ENCODE measurements around the gene FAM222B. TPM values are rescaled to one million over a fixed set of nuclear protein-coding genes. Genes with fewer than 3 reads are reported as not detected.

The FAM222B gene
- polyA plus RNA-seq, 1 donor from 2014 or later = 6.4 TPM

DNA sequence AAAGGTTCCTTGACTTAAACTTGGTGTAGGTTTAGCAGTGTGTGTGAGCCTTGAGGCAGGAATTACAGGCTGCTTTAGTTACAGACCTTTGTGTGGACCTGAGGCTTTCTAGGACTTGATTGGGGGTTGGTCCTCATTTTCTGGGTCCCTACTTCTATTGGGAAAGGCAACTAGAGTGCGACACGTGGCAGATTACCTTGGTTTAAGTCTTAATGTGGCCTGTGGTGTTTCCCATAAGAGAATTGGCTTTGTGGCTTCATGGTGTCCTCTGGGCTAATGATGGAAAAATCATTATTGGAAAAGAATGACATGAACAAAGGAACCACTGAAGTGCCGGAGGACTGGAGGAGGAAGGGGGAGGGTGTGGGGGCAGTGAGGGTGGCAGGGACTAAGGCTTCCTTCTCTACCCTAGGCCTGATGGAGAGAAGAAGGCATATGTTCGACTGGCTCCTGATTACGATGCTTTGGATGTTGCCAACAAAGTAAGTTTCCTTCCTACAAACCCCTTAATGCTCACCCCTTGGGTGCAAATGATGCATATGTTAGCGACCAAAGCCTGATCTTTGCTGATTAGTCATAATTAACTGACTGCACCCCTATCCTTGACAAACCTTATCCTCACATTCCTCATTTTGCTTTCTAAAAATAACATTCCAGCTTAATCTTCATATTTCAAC is 119.3 kb downstream of the FAM222B start:
- Histone ChIP-seq H3K4me2 (ENCODE audit: low read length) (no peak overlapping the region), H3K27ac (ENCODE audit: low read length) (no peak overlapping the region), H3K9ac (ENCODE audit: low read length) (no peak overlapping the region)

GRCh38 chr17:28722417-28723158 is 120.0 kb downstream of the FAM222B start:
- Histone ChIP-seq H3K79me2 (replicated peaks; ENCODE audit: insufficient read depth, low read length) (peaks cover 17% of the 10 kb centered on the region), H3K9ac (ENCODE audit: low read length) (no peak overlapping the region), H2AFZ (ENCODE audit: low read depth, low read length) (no peak overlapping the region), H4K20me1 (ENCODE audit: insufficient read depth) (no peaks in the 10 kb centered on the region), H3K4me2 (ENCODE audit: low read length) (no peak overlapping the region), H3K27ac (ENCODE audit: low read length) (no peak overlapping the region), H3F3A (ENCODE audit: insufficient read depth, low read length, poor library complexity, severe bottlenecking) (no peaks in the 10 kb centered on the region), H3K36me3 (ENCODE audit: insufficient read depth, low read length) (no peaks in the 10 kb centered on the region), H3K27me3 (ENCODE audit: insufficient read depth, low read depth, low read length) (peaks cover 15% of the 10 kb centered on the region), H3K9me2 (ENCODE audit: insufficient read depth, low read length) (no peaks in the 10 kb centered on the region), H3K9me3 (ENCODE audit: low read length) (no peaks in the 10 kb centered on the region), H3K4me3 (ENCODE audit: low read length) (no peak overlapping the region)
- no peak for TF ChIP-seq EZH2 (IDR thresholded peaks at IDR 0.05; ENCODE audit: borderline replicate concordance, insufficient read depth, low read length, poor library complexity, severe bottlenecking)
- no peak for TF ChIP-seq SMC3 (conservative IDR thresholded peaks at IDR 0.05; ENCODE audit: poor library complexity)
- TF ChIP-seq, protein P1, sequence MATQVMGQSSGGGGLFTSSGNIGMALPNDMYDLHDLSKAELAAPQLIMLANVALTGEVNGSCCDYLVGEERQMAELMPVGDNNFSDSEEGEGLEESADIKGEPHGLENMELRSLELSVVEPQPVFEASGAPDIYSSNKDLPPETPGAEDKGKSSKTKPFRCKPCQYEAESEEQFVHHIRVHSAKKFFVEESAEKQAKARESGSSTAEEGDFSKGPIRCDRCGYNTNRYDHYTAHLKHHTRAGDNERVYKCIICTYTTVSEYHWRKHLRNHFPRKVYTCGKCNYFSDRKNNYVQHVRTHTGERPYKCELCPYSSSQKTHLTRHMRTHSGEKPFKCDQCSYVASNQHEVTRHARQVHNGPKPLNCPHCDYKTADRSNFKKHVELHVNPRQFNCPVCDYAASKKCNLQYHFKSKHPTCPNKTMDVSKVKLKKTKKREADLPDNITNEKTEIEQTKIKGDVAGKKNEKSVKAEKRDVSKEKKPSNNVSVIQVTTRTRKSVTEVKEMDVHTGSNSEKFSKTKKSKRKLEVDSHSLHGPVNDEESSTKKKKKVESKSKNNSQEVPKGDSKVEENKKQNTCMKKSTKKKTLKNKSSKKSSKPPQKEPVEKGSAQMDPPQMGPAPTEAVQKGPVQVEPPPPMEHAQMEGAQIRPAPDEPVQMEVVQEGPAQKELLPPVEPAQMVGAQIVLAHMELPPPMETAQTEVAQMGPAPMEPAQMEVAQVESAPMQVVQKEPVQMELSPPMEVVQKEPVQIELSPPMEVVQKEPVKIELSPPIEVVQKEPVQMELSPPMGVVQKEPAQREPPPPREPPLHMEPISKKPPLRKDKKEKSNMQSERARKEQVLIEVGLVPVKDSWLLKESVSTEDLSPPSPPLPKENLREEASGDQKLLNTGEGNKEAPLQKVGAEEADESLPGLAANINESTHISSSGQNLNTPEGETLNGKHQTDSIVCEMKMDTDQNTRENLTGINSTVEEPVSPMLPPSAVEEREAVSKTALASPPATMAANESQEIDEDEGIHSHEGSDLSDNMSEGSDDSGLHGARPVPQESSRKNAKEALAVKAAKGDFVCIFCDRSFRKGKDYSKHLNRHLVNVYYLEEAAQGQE (IDR thresholded peaks at IDR 0.05; ENCODE audit: borderline replicate concordance) = no peak
- TF ChIP-seq MXI1 (conservative IDR thresholded peaks at IDR 0.05; ENCODE audit: poor library complexity, severe bottlenecking) = no peak
- TF ChIP-seq, protein P2, sequence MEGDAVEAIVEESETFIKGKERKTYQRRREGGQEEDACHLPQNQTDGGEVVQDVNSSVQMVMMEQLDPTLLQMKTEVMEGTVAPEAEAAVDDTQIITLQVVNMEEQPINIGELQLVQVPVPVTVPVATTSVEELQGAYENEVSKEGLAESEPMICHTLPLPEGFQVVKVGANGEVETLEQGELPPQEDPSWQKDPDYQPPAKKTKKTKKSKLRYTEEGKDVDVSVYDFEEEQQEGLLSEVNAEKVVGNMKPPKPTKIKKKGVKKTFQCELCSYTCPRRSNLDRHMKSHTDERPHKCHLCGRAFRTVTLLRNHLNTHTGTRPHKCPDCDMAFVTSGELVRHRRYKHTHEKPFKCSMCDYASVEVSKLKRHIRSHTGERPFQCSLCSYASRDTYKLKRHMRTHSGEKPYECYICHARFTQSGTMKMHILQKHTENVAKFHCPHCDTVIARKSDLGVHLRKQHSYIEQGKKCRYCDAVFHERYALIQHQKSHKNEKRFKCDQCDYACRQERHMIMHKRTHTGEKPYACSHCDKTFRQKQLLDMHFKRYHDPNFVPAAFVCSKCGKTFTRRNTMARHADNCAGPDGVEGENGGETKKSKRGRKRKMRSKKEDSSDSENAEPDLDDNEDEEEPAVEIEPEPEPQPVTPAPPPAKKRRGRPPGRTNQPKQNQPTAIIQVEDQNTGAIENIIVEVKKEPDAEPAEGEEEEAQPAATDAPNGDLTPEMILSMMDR (IDR thresholded peaks at IDR 0.05; ENCODE audit: poor library complexity, severe bottlenecking) = no peak
- no peak for TF ChIP-seq TAF1 (IDR thresholded peaks at IDR 0.05; ENCODE audit: low read depth)
- no peak for TF ChIP-seq POLR2AphosphoS5 (IDR thresholded peaks at IDR 0.05)
- TF ChIP-seq RAD21 (conservative IDR thresholded peaks at IDR 0.05) = no peak

More for the DNA sequence above, 119.3 kb downstream of the FAM222B start:
- TF ChIP-seq, protein P1 (IDR thresholded peaks at IDR 0.05; ENCODE audit: borderline replicate concordance) = no peak
- no peak for TF ChIP-seq EP300 (conservative IDR thresholded peaks at IDR 0.05; ENCODE audit: poor library complexity, severe bottlenecking)
- TF ChIP-seq EZH2 (IDR thresholded peaks at IDR 0.05; ENCODE audit: borderline replicate concordance, insufficient read depth, low read length, poor library complexity, severe bottlenecking) = no peak
- no peak for TF ChIP-seq SMC3 (conservative IDR thresholded peaks at IDR 0.05; ENCODE audit: poor library complexity)
- TF ChIP-seq POLR2AphosphoS5 (IDR thresholded peaks at IDR 0.05) = no peak
- no peak for TF ChIP-seq TAF1 (IDR thresholded peaks at IDR 0.05; ENCODE audit: low read depth)
- no peak for TF ChIP-seq MXI1 (conservative IDR thresholded peaks at IDR 0.05; ENCODE audit: poor library complexity, severe bottlenecking)
- TF ChIP-seq RAD21 (conservative IDR thresholded peaks at IDR 0.05) = no peak
- TF ChIP-seq, protein P2 (IDR thresholded peaks at IDR 0.05; ENCODE audit: poor library complexity, severe bottlenecking) = no peak
- no peaks in the 10 kb centered on the region for H3K9me3 ChIP-seq (ENCODE audit: low read length)
- H3K4me3 ChIP-seq (ENCODE audit: low read length) = no peak overlapping the region
- no peaks in the 10 kb centered on the region for H4K20me1 ChIP-seq (ENCODE audit: insufficient read depth)
- H3K79me2 ChIP-seq (replicated peaks; ENCODE audit: insufficient read depth, low read length) = peaks cover 17% of the 10 kb centered on the region
- H2AFZ ChIP-seq (ENCODE audit: low read depth, low read length) = no peak overlapping the region
- H3K27me3 ChIP-seq (ENCODE audit: insufficient read depth, low read depth, low read length) = peaks cover 8% of the 10 kb centered on the region
- no peaks in the 10 kb centered on the region for H3K36me3 ChIP-seq (ENCODE audit: insufficient read depth, low read length)
- H3K9me2 ChIP-seq (ENCODE audit: insufficient read depth, low read length) = no peaks in the 10 kb centered on the region
- H3F3A ChIP-seq (ENCODE audit: insufficient read depth, low read length, poor library complexity, severe bottlenecking) = no peaks in the 10 kb centered on the region
